Keratinocyte (primary cell): Measurements from ENCODE around the gene FUCA1.

ENCODE experiments used
- EZH2 ChIP-seq: IDR thresholded peaks from one replicate; pipeline ENCODE4 v1.6.1; 2012; ENCODE audit warnings: inconsistent platforms, mild to moderate bottlenecking, low read length, moderate library complexity
- TF ChIP-seq, protein P1 (sequence below), 3 experiments: IDR thresholded peaks in 1 of 3; conservative IDR thresholded peaks in 1 of 3; optimal IDR thresholded peaks in 1 of 3; 2 replicates in 2 of 3; 3 replicates in 1 of 3; pipeline versions ENCODE3 to v1.5.1; 2011; ENCODE audit warnings: low read length in 3 of 3, mild to moderate bottlenecking in 3 of 3, moderate library complexity in 2 of 3, control low read depth in 1 of 3, inconsistent platforms in 1 of 3; ENCODE audit not compliant: insufficient read depth in 2 of 3; ENCODE audit errors: extremely low read depth in 1 of 3

DNA sequence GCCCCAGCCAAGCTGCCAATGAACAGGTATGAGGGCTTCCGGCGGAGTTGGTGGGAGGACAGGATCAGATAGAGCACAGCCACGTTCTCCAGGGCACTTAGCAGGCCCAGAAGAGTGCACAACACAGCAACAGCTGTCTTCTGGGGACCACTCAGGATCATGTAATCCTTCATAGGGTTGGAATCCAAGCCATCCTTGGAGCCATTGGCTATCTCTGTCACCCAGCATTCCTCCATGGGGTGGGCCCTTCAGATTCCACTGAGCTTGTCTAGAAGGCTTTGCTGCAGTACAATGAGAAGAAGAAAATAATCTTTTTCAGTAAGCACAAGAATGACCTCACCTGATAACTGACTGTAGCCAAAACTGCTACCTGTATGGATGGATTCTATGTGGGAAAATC, 7.3 kb upstream of the FUCA1 start:
- TF ChIP-seq EZH2, result no peak
- TF ChIP-seq, protein P1, sequence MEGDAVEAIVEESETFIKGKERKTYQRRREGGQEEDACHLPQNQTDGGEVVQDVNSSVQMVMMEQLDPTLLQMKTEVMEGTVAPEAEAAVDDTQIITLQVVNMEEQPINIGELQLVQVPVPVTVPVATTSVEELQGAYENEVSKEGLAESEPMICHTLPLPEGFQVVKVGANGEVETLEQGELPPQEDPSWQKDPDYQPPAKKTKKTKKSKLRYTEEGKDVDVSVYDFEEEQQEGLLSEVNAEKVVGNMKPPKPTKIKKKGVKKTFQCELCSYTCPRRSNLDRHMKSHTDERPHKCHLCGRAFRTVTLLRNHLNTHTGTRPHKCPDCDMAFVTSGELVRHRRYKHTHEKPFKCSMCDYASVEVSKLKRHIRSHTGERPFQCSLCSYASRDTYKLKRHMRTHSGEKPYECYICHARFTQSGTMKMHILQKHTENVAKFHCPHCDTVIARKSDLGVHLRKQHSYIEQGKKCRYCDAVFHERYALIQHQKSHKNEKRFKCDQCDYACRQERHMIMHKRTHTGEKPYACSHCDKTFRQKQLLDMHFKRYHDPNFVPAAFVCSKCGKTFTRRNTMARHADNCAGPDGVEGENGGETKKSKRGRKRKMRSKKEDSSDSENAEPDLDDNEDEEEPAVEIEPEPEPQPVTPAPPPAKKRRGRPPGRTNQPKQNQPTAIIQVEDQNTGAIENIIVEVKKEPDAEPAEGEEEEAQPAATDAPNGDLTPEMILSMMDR (optimal IDR thresholded peaks at IDR 0.05 in 1 of 3, IDR thresholded peaks at IDR 0.05 in 1 of 3, conservative IDR thresholded peaks at IDR 0.05 in 1 of 3; ENCODE audit: extremely low read depth in 1 of 3, insufficient read depth in 2 of 3, low read length in 3 of 3), result no peak
